ENCODE results near the gene DCANP1.

GRCh38 chr5:135467051-135467625, 20.0 kb upstream of the DCANP1 start:
- TF ChIP-seq TARDBP (CRISPR knock-in tag; IDR thresholded peaks at IDR 0.05) (no peak), ZNF776 (CRISPR knock-in tag; IDR thresholded peaks at IDR 0.05) (no peak)
- TF ChIP-seq, protein P1, sequence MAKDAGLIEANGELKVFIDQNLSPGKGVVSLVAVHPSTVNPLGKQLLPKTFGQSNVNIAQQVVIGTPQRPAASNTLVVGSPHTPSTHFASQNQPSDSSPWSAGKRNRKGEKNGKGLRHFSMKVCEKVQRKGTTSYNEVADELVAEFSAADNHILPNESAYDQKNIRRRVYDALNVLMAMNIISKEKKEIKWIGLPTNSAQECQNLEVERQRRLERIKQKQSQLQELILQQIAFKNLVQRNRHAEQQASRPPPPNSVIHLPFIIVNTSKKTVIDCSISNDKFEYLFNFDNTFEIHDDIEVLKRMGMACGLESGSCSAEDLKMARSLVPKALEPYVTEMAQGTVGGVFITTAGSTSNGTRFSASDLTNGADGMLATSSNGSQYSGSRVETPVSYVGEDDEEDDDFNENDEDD (CRISPR knock-in tag; IDR thresholded peaks at IDR 0.05; ENCODE audit: borderline replicate concordance) = no peak
- TF ChIP-seq, protein P2, sequence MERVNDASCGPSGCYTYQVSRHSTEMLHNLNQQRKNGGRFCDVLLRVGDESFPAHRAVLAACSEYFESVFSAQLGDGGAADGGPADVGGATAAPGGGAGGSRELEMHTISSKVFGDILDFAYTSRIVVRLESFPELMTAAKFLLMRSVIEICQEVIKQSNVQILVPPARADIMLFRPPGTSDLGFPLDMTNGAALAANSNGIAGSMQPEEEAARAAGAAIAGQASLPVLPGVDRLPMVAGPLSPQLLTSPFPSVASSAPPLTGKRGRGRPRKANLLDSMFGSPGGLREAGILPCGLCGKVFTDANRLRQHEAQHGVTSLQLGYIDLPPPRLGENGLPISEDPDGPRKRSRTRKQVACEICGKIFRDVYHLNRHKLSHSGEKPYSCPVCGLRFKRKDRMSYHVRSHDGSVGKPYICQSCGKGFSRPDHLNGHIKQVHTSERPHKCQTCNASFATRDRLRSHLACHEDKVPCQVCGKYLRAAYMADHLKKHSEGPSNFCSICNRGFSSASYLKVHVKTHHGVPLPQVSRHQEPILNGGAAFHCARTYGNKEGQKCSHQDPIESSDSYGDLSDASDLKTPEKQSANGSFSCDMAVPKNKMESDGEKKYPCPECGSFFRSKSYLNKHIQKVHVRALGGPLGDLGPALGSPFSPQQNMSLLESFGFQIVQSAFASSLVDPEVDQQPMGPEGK (CRISPR knock-in tag; IDR thresholded peaks at IDR 0.05) = no peak

Data from HepG2 (cell line).